T1000 (cell line): Measurements from ENCODE around the gene MAGEA4.
A peak's percentile ranks its signal among the peaks of the same experiment; 100 is the strongest.
"Not testable (repeated sequence)": the region's sequence is repeated elsewhere in the genome, so short reads cannot be mapped to it uniquely, and the experiment has no call there.

Experiments
- DNase-seq: peaks from one replicate; lab custom pipeline; 2025; ENCODE audit warnings: mixed read lengths; lab: John Stamatoyannopoulos, UW

The MAGEA4 gene, protein sequence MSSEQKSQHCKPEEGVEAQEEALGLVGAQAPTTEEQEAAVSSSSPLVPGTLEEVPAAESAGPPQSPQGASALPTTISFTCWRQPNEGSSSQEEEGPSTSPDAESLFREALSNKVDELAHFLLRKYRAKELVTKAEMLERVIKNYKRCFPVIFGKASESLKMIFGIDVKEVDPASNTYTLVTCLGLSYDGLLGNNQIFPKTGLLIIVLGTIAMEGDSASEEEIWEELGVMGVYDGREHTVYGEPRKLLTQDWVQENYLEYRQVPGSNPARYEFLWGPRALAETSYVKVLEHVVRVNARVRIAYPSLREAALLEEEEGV

GRCh38 chrX:151912780-151913179 lies at the start of gene MAGEA4:
TSS of gene MAGEA4 (plus strand) at chrX:151912889. CDS start at chrX:151923665, 10,776 bp downstream.
- DNase-seq: no peak

DNA sequence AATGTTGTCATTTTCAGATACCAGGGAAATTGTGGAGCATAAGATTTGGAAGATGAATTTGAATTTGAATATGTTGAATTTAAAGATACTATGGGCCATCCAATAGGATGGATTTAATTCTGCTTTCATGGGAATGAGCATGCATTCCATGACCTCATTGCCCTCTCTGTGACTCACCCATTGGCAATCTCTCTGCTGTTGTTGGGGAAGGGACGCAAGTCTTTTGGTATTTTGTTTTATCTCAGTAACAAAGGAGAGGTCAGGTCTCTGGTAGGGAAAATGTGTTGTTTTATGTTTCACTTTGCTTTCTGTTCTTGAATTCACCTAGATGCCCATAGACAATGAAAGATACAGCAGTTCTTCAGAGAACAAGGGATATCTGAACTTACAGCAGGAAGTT lies 42.1 kb upstream of the MAGEA4 start:
- DNase-seq: no peak

GRCh38 chrX:151871244-151871643 lies 41.4 kb upstream of the MAGEA4 start:
- DNase-seq: peak; percentile 18

DNA sequence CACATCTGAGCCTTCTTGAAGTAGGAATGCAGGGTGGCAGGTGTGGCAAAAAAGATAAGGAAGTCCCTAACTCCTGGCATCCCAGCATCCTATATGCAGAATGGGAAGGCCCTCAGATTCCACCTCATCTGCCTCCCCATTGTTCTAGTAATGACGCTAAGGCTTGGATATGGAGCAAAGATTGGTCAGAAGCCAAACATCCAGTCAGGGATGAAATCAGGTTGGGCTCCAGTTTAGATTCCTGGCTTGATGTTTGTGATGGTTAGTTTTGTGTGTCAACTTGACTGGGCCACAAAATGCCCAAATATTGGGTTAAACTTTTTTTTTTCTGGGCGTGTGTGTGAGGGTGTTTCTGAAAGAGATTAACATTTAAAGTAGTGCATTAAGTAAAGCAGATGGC lies 39.6 kb upstream of the MAGEA4 start:
- no peak for DNase-seq

GRCh38 chrX:151875270-151876026 lies 37.2 kb upstream of the MAGEA4 start:
- DNase-seq: no peak

- no peak for DNase-seq
Measured at GRCh38 chrX:151878574-151878973, 34.1 kb upstream of the MAGEA4 start.

DNA sequence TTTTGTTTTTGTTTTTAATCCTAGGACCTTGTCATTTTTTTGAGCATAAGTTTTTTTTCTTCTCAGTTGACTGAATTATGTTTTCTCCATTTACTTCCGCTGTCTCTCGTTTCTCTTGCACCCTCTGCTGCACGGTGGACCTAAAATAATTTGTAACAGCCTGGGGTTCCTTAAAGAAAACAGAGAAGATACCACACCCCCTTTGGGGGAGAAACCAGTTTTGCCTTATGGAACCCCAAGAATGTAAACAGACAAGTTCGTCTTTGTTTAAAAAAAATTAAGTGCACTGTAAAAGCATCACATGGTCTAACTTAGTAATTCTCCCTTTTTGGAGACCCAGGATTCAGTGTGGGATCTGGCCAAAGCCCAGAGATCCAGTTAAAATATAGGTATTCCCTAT lies 32.8 kb upstream of the MAGEA4 start:
- no peak for DNase-seq

GRCh38 chrX:151880895-151881294 lies 31.8 kb upstream of the MAGEA4 start:
- DNase-seq: no peak

DNA sequence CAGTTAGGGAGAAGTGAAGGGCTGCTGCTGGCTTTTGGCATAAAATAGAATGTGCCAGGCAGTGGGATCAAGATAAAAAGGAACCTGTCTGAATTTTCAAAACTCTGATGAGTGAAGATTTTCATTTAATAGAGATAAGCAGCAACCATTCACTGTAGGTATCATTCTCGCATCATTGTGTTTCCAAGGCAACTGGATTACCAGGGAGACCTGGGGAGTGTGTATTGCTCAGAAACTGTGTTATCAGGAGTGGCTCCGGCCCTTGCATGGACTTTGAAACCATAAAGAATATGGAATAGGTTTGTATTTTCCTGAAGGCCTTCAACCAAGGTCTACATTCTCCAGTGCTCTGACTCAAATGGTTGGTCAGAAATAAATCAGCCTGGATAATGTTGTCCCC lies 23.3 kb upstream of the MAGEA4 start:
- DNase-seq: no peak

- peak; percentile 0 for DNase-seq
Measured at GRCh38 chrX:151896734-151897474, 15.8 kb upstream of the MAGEA4 start.

DNA sequence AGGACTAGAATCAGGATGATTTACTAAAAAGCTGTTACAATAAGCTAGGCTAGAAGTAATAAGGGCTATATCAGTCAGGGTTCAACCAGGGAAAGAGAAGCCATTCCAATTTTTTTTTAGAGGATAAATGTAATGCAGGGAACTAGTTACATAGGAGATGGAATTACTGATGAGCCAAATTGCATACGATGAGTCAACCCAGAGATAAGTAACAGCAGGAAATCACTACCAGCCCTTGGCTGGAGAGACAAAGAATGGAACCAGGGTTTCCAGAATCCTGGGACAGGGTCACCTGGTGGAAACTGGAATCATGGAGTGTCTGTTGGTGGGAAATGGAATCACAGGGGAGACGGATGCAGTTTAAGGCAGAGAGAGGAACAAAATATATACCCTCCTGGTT lies 13.1 kb upstream of the MAGEA4 start:
- no peak for DNase-seq

- DNase-seq: no peak
Measured at GRCh38 chrX:151901826-151902225, 10.9 kb upstream of the MAGEA4 start.

GRCh38 chrX:151902813-151903591 lies 9.7 kb upstream of the MAGEA4 start:
- DNase-seq: peak; percentile 10

- no peak for DNase-seq
Measured at GRCh38 chrX:151904989-151905388, 7.7 kb upstream of the MAGEA4 start.

- no peak for DNase-seq
Measured at GRCh38 chrX:151912221-151912620, 468 bp upstream of the MAGEA4 start.

GRCh38 chrX:151918736-151919135 lies 6.0 kb downstream of the MAGEA4 start:
- DNase-seq: not testable (repeated sequence)

DNA sequence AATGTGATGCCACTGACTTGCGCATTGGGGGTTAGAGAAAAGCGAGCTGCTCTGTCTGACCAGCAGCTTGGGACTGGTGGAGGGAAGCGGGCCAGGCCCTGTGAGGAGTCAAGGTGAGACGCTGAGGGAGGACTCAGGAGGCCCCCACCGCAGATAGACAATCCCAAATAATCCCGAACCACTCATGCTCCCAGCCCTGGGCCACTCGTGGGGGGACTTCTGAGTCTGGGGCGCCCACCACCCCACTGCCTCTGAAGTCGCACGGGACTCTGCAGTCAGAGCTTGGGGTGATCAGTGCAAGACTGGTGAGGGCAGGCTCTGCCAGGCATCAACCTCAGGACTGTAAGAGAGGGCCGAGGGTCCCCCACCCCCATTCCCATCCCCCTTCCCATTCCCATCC lies 6.9 kb downstream of the MAGEA4 start:
- no peak for DNase-seq

DNA sequence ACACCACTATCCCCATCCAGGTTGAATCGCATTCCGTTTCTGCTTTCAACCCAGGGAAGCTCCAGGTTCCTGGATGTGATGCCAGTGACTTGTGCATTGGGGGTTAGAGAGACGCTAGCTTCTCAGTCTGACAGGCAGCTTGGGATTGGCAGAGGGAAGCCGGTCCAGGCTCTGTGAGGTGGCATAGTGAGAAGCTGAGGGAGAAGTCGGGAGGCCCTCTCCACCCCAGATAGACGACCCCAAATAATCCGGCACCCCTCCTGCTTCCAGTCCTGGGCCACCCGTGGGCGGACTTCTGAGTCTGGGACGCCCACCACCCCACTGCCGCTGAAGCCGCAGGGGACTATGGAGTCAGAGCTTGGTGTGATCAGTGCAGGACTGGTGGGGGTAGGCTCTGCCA lies 7.4 kb downstream of the MAGEA4 start:
- no peak for DNase-seq

GRCh38 chrX:151920530-151920929 lies 7.8 kb downstream of the MAGEA4 start:
- DNase-seq: no peak

DNA sequence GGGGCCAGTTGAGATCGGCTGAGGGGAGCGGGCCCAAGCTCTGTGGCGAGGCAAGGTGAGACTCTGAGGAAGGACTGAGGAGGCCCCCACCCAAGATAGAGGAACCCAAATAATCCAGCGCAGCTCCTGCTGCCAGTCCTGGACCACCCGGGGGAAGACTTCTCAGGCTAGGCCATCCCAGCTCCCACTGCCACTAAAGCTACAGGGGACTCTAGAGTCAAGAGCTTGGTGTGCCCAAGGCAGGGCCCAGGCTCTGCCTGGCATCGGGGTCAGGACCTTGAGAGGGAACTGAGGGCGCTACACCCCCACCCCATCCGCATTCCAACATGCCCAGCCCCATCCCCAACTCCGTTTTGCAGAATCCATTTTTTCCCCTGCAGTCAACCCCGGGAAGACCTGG lies 8.6 kb downstream of the MAGEA4 start:
- DNase-seq: no peak

- DNase-seq: no peak
Measured at GRCh38 chrX:151921866-151922265, 9.2 kb downstream of the MAGEA4 start.

DNA sequence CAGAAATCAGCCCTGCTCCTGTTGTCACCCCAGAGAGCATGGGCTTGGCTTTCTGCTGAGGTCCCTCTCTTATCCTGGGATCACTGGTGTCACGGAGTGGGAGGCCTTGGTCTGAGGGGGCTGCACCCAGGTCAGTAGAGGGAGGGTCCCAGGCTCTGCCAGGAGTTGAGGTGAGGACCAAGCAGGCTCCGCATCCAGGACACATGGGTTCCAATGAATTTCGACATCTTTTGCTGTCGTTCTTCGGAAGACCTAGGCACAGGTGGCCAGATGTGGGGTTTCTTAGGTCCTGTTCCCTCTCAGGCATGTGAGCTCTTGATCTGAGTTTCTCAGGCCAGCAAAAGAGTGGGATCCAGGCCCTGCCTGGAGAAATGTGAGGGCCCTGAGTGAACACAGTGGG lies 10.0 kb downstream of the MAGEA4 start:
- no peak for DNase-seq
